Skeletal muscle satellite cell (primary cell): ENCODE data around the gene ANKRD55.
"Not testable (repeated sequence)": the region's sequence is repeated elsewhere in the genome, so short reads cannot be mapped to it uniquely, and the experiment has no call there.

Experiments
- H3K27me3 ChIP-seq: 2 replicates; pipeline ENCODE4 v1.7.0; 2013; ENCODE audit warnings: low read length; ENCODE audit not compliant: control insufficient read depth, insufficient read depth
- H3K36me3 ChIP-seq: 2 replicates; pipeline ENCODE4 v1.7.0; 2013; ENCODE audit warnings: mild to moderate bottlenecking, control low read depth, low read length; ENCODE audit not compliant: insufficient read depth
- H3K4me1 ChIP-seq: 2 replicates; pipeline ENCODE4 v1.7.0; 2013; ENCODE audit warnings: low read length; ENCODE audit not compliant: control insufficient read depth, insufficient read depth
- H3K4me2 ChIP-seq: 2 replicates; pipeline ENCODE4 v1.7.0; 2013; ENCODE audit warnings: mild to moderate bottlenecking, low read length
- H3K4me3 ChIP-seq: 2 replicates; pipeline ENCODE4 v1.7.0; 2013; ENCODE audit warnings: low read length
- H3K9ac ChIP-seq: 2 replicates; pipeline ENCODE4 v1.7.0; 2013; ENCODE audit warnings: mild to moderate bottlenecking, low read depth, low read length, moderate library complexity
- H3K9me3 ChIP-seq: replicated peaks from 2 replicates; pipeline ENCODE4 v1.7.0; 2013; ENCODE audit warnings: mild to moderate bottlenecking, control low read depth, low read length

The ANKRD55 gene

DNA sequence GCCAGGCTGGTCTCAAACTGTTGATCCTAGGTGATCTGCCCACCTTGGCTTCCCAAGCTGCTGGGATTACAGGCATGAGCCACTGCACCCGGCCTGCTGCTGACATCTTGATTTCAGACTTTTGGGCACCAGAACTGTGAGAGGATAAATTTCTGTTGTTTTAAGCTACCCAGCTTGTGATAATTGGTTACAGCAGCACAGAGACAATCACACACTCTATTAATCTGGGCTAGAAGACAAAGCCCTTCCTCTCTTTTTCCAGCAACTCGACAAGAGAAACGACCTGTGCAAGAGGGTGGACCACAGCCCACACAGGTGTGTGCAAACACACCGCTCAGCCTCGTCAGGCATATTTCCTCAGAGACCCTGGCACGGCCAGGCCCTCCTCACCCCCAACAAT lies 4.5 kb downstream of the ANKRD55 start:
- Histone ChIP-seq H3K4me3 (no peak overlapping the region), H3K9ac (no peak overlapping the region), H3K4me1 (no peaks in the 10 kb centered on the region), H3K4me2 (no peak overlapping the region), H3K9me3 (no peaks in the 10 kb centered on the region), H3K27me3 (peaks cover 16% of the 10 kb centered on the region), H3K36me3 (no peaks in the 10 kb centered on the region)

DNA sequence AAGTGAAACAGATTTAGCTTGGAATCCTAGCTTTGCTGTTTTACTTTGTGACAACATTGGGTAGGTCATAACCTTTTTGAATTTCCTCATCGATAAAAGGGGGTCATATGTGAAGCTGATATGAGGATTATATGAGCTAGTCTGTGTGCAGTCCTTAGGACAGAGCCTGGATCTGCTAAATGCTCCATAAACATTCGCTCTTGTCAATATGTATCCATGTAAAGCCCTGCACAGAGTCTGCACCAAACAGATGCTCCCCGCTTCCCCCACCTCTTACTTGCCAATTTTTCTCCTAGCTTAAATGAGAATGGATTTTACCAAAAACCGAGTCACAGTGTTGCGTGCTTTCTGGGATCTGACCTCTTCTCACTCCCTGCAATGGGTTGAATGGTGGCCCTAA lies 5.4 kb downstream of the ANKRD55 start:
- H3K4me1 ChIP-seq, result no peaks in the 10 kb centered on the region
- H3K9ac ChIP-seq, result no peak overlapping the region
- H3K36me3 ChIP-seq, result no peaks in the 10 kb centered on the region
- peaks cover 7% of the 10 kb centered on the region for H3K27me3 ChIP-seq
- H3K9me3 ChIP-seq, result no peaks in the 10 kb centered on the region
- H3K4me3 ChIP-seq, result no peak overlapping the region
- H3K4me2 ChIP-seq, result no peak overlapping the region

DNA sequence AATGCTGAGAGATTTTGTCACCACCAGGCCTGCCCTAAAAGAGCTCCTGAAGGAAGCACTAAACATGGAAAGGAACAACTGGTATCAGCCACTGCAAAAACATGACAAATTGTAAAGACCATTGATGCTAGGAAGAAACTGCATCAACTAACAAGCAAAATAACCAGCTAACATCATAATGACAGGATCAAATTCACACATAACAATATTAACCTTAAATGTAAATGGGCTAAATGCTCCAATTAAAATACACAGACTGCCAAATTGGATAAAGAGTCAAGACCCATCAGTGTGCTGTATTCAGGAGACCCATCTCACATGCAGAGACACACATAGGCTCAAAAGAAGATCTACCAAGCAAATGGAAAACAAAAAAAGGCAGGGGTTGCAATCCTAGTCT lies 9.8 kb downstream of the ANKRD55 start:
- H3K9ac ChIP-seq, H3K4me3 ChIP-seq, H3K9me3 ChIP-seq, H3K27me3 ChIP-seq, H3K4me2 ChIP-seq, H3K4me1 ChIP-seq, H3K36me3 ChIP-seq: not testable (repeated sequence)

DNA sequence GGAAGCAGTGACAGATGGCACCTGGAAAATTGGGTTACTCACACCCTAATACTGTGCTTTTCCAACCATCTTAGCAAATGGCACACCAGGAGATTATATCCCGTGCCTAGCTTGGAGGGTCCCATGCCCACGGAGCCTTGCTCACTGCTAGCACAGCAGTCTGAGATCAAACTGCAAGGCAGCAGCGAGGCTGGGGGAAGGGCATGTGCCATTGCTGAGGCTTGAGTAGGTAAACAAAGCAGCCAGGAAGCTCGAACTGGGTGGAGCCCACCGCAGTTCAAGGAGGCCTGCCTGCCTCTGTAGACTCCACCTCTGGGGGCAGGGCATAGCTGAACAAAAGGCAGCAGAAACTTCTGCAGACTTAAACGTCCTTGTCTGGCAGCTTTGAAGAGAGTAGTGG lies 11.5 kb downstream of the ANKRD55 start:
- H3K4me3 ChIP-seq, H3K9ac ChIP-seq, H3K4me1 ChIP-seq, H3K27me3 ChIP-seq, H3K36me3 ChIP-seq, H3K9me3 ChIP-seq, H3K4me2 ChIP-seq: not testable (repeated sequence)

DNA sequence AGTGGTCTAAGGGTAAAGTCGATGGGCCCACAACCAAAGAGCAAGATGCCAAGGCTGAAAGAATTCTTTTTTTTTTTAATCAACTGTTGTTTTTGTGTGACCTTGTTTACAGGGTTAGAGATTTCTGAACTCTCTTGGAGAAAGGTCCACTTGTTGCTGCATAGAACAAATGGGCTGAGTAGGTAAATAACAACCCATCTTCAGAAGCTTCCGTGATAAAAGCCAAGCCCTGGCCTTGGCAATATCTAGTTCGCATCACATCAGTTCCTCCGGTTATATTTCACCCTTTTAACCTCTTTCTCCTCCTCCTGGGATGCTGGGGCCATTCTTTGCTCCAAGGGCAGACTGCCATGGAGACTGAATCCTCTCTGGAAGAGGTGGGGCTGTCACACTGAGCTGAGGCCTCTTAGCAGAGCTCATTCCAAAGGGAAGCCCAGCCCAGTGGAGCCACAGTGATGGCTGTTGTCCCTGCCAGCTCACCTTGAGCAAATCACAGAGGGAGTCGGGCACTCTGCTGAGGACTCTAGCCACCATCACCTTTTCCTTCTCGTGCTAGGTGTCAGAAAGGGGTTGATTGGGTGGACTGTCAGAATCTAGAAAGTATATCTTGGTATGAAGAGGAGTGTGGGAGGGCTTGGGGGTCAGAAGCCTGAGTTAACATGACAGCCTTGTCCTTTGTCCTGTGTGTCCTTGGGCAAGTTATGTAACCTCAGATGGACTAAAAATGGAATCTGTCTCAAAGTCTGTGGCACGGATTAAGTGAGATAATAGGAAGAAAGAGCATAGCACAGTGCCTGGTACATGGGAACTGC lies 17.9 kb downstream of the ANKRD55 start:
- no peaks in the 10 kb centered on the region for H3K27me3 ChIP-seq
- H3K4me3 ChIP-seq, result no peak overlapping the region
- H3K9me3 ChIP-seq, result no peaks in the 10 kb centered on the region
- H3K9ac ChIP-seq, result no peak overlapping the region
- no peak overlapping the region for H3K4me2 ChIP-seq
- no peaks in the 10 kb centered on the region for H3K36me3 ChIP-seq
- H3K4me1 ChIP-seq, result peaks cover 15% of the 10 kb centered on the region

DNA sequence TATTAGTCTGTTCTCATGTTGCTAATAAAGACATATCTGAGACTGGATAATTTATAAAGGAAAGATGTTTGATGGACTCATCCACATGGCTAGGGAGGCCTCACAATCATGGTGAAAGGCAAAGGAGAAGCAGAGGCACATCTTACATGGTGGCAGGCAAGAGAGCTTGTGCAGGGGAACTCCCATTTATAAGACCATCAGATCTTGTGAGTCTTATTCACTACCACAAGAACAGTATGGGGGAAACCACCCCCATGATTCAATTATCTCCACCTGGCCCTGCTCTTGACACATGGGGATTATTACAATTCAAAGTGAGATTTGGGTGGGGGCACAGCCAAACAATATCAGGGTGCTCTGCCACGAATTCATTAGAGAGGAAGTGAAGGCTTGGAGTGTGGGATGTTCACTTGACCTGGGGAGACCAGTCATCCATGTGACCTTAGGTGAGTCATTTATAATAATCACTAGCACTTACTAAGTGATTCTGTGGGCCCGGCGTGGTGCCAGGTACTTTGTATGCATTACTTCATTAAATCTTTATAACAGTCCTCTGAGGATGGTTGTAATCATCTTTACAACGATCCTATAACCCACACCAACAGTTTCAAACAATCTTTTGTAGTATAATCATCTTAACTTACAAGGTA lies 19.1 kb downstream of the ANKRD55 start:
- not testable (repeated sequence) for H3K4me3 ChIP-seq, H3K27me3 ChIP-seq, H3K4me2 ChIP-seq, H3K36me3 ChIP-seq, H3K9ac ChIP-seq, H3K9me3 ChIP-seq
- peaks cover 15% of the 10 kb centered on the region for H3K4me1 ChIP-seq

DNA sequence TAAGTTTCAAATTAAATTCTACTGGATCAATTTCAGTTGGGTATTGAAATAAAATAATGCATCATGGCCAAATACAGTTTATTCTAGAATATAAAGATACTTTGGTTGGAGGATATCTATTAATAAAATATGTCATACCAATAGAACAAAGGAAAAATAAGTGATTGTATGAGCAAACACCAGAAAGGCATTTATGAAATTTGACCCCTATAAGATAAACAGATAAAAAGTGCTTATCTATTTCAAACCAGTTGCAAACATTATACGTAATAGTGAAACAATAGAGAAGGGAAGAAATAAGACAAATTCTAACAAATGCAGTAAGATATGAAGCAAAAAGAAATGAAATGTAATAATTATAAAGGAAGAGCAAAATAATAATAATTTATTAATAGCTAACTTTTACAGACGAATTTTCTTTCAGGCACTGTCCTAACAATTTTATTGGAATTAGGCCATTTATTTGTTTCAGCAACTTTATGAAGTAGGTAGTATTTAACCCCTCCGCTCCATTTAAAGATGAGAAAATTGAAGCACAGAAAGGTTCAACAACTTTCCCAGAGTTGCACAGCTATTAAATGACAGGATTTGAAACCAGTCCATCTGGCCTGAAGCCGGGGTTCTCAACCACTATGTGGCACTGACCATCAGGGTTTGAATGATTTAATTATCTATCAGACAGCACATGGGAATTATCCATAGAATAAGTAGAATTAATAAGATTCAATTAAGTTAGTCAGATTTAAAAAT lies 20.8 kb downstream of the ANKRD55 start:
- Histone ChIP-seq H3K4me3 (no peak overlapping the region), H3K9me3 (no peaks in the 10 kb centered on the region), H3K36me3 (no peaks in the 10 kb centered on the region), H3K4me2 (no peak overlapping the region), H3K9ac (peak overlapping the region; percentile 12), H3K4me1 (peaks cover 22% of the 10 kb centered on the region), H3K27me3 (no peaks in the 10 kb centered on the region)

DNA sequence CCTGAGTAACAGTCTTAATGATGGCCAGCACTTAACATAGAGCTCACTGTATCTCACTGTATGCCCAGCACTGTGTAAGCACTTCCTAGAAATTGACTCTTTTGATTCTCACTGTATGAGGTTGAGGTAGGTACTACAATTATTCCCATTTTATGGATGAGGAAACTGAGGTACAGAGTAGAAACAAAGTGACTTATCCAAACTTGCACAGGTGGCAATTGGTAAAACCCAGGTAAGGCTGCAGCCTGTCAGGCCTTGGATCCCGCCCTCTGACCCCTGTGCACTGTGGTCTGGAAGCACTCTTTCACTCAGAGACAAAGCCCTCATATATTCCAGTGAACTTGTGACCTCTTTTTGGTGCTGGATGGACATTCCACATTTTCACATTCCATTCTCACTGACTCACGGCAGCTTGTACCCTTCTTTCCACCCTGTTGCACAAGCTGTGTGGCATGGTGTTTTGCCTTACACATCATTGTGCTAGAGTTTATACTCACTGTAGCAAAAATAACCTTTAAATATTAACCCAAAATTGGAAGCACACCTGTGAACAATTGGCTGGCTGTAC lies 21.7 kb downstream of the ANKRD55 start:
- Histone ChIP-seq H3K9ac (peak overlapping the region; percentile 12), H3K4me2 (peak overlapping the region; percentile 63), H3K36me3 (no peaks in the 10 kb centered on the region), H3K9me3 (no peaks in the 10 kb centered on the region), H3K4me3 (no peak overlapping the region), H3K4me1 (peaks cover 30% of the 10 kb centered on the region), H3K27me3 (no peaks in the 10 kb centered on the region)

DNA sequence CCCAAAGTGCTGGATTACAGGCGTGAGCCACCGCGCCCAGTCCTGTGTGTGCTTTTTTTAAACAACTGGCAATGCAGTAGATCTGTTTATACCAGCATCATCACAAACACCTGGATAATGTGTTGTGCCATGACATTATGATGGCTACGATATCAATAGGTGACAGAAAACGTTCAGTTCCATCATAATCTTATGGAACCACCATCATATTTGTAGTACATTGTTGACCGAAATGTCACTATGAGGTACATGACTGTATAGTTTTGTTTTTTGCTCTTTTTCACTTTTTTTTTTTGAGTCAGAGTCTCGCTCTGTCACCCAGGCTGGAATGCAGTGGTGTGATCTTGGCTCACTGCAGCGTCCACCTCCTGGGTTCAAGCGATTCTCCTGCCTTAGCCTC lies 24.4 kb downstream of the ANKRD55 start:
- no peaks in the 10 kb centered on the region for H3K27me3 ChIP-seq
- no peak overlapping the region for H3K4me2 ChIP-seq
- H3K4me3 ChIP-seq, result no peak overlapping the region
- H3K4me1 ChIP-seq, result peaks cover 30% of the 10 kb centered on the region
- no peaks in the 10 kb centered on the region for H3K9me3 ChIP-seq
- H3K9ac ChIP-seq, result no peak overlapping the region
- H3K36me3 ChIP-seq, result no peaks in the 10 kb centered on the region

DNA sequence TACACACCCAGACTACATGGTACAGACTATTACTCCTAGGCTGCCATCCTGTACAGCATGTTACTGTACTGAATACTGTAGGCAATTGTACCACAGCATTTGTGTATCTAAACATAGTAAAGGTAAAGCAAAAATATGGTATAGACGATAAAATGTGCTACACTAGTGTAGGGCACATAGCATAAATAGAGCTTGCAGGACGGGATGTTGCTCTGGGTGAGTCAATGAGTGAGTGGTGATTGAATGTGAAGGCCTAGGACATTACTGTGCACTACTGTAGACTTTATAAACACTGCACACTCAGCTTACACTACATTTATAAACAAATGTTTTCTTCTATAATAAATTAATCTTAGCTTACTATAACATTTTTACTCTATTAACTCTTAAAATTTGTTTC lies 25.6 kb downstream of the ANKRD55 start:
- H3K4me2 ChIP-seq, result no peak overlapping the region
- no peaks in the 10 kb centered on the region for H3K36me3 ChIP-seq
- peaks cover 30% of the 10 kb centered on the region for H3K4me1 ChIP-seq
- H3K4me3 ChIP-seq, result no peak overlapping the region
- no peaks in the 10 kb centered on the region for H3K27me3 ChIP-seq
- H3K9ac ChIP-seq, result no peak overlapping the region
- no peaks in the 10 kb centered on the region for H3K9me3 ChIP-seq

DNA sequence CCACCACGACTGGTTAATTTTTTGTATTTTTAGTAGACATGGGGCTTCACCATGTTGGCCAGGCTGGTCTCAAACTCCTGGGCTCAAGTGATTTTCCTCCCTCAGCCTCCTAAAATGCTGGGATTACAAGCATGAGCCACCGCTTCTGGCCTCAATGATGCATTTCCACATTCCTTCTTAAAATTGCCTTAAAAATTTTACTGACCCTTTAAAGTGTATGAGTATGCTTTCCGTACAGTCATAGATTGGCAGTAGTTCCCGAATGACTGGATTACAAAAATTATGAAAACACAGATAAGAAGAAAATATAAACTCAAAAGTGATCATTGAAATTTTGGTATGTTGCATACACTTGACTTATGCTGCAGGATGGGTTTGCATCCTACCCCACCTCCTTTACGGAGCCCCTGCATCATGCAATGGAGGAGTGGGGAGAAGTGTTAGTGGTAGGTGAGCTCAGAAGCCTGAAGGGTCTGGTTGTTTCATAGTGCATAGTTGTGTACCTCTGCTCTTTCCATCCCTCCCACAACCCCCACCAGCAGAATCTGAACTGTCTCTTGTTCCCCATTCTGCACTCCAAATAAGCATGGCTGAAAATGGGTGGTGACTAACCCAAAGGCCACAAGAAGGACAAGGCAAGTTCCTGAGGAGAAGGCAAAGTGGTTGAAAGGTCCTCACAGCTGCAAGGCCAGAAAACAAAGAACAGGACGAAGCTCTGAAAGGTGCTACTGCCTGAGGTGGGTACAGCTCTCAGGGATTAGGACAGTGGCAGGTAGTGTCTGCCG lies 26.8 kb downstream of the ANKRD55 start:
- Histone ChIP-seq H3K4me1 (peaks cover 19% of the 10 kb centered on the region), H3K9ac (no peak overlapping the region), H3K36me3 (no peaks in the 10 kb centered on the region)

More for the DNA sequence above, 26.8 kb downstream of the ANKRD55 start:
- no peaks in the 10 kb centered on the region for H3K9me3 ChIP-seq
- no peaks in the 10 kb centered on the region for H3K27me3 ChIP-seq
- H3K4me3 ChIP-seq, result no peak overlapping the region
- H3K4me2 ChIP-seq, result no peak overlapping the region
